ENCODE measurements around the gene STK39. TPM values are rescaled to one million over a fixed set of nuclear protein-coding genes. Genes with fewer than 3 reads are reported as not detected.

STK39 gene
- total RNA-seq, 2 experiments from 2014 or later: 26.5 to 27.7 TPM

DNA sequence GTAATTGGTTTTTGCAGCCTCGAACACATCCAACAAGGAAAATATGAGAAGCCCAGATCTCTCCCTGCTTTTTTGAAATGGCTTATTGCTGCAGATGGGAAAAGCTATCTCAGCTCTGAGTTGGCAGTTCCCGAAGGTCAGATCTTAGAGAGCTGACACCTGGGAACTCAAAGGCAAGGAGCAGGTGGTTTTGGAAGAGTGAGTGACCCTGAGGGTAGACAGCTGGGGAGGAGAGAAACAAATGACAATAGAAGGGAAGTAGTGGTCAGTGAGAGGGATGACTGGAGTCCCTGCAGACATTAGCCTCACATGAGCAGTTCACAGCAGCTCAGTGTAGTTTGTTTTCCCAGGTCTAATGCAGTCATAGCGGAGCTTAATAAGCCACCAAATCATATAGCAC lies 317.9 kb downstream of the STK39 start:
- ChIA-PET CTCF (no interaction called here), POLR2A (no interaction called here)

- ChIA-PET POLR2A (no interaction called here), CTCF (no interaction called here)
Measured at GRCh38 chr2:167928434-167928833, 319.0 kb downstream of the STK39 start.

DNA sequence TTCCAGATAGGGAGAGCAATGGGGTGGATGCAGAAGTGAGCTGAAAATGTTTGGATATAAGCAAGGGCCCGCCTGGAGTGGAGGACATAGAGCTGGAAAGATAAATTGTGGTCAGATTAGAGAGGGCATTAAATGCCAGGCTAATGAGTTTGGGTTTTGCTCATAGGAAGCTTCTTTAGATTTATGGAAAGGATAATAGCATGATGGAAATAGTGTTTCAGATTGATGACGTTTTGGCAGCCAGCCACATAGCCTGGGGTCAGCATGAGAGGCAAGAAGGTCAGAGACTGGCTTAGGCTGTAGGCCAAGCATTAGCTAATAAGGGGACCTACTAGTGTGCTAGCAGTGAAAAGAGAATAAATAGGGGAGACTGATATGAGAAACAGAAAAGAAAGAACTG lies 321.6 kb downstream of the STK39 start:
- CTCF ChIA-PET: no interaction called here

DNA sequence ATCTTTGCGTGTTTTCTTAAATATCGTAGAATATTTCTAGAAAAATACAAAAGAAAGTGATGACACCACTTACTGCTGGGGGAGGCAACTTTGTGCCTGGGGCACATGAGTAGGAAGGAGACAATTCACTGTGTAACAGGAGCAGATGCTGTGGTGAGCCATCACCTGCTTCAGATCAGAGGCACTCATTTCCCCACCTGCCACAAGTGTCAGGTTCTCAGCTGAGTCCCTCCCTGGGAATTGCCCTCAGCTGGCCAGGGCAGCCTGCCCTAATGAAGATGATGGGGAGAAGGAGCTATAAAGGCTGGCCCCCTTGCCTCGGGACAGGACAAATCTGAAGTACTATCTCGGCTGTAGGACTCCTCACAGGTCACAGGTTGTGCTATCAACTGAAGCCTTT lies 322.8 kb downstream of the STK39 start:
- ChIA-PET POLR2A (no interaction called here), CTCF (no interaction called here)

More for the DNA sequence above, 321.6 kb downstream of the STK39 start:
- POLR2A ChIA-PET: no interaction called here

DNA sequence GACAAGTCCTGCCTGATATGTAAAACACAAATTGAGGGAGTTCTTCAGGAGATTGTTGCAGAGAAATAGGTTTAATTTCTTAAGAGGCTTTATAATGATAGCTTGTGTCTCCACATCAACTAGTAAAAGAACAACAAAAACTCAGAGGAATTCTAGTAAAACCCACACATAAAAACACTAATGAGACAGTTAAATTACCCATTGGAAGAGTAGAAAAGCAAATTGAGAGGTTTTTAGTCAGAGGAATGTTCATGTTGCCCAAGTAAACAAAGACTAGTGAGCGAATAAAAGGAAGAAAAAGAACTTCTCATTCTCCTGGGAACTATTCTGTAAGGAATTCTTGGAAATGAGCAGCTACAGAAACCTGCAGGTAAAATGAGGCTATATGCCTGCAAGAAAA lies 330.6 kb downstream of the STK39 start:
- CTCF ChIA-PET: no interaction called here
- POLR2A ChIA-PET: no interaction called here

DNA sequence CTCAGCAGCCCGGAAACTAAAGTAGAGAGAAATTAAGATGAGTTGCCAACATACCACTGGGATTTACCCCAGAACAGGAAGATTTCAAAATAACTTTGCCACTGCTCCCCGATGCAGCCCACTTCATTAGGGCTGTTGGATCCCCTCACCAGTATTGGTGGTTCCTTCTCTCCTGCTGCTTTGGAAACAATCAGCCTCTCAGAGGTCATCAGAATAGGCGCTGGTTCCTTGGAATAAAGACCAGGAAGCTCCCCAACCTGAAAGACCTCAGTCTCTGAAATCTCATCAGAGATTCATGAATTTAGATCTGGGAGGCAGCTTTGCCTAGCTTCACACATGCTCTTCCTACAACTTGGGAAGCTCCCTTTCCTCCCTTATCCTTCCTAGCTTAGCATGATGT lies 332.4 kb downstream of the STK39 start:
- POLR2A ChIA-PET: no interaction called here
- CTCF ChIA-PET: no interaction called here

DNA sequence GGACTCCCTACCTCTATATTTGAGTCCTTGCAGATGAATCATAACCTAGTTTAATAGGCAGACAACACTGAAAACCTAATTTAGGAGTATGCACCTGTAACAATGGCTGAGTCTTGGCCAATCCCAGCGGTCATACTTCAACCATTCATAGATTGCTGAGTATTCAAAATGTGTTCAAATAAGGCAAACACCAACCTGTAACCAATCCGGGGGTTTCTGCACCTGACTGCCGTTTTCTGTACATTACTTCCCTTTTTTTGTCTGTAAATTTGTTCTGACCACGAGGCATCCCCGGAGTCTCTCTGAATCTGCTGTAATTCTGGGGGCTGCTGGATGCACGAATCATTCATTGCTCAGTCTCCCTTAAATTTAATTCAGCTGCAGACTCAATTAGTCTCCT lies 338.6 kb downstream of the STK39 start:
- CTCF ChIA-PET: no interaction called here
- POLR2A ChIA-PET: no interaction called here

GRCh38 chr2:167905668-167906067 lies 341.7 kb downstream of the STK39 start:
- CTCF ChIA-PET: no interaction called here
- POLR2A ChIA-PET: no interaction called here

Other genes with a start within 250 kb of the STK39 start
- gene CERS6, start 208.7 kb upstream of the STK39 start, total RNA-seq: 1 to 10 TPM; 9.4 to 9.5 TPM